Parathyroid adenoma (tissue), 2 donors: ENCODE results near the gene FGGY.
"Not testable (repeated sequence)": the region's sequence is repeated elsewhere in the genome, so short reads cannot be mapped to it uniquely, and the experiment has no call there.

ENCODE experiments used
- H2AFZ ChIP-seq: fragments of 300-600 bp; sonication (generic); one replicate; pipeline ENCODE4 v1.7.0; 2017; ENCODE audit warnings: antibody characterized with exemption, mild to moderate bottlenecking
- H3K27ac ChIP-seq: fragments of 300-600 bp; sonication (generic); one replicate; pipeline ENCODE4 v1.7.0; 2017
- H3K27me3 ChIP-seq: fragments of 300-600 bp; sonication (generic); one replicate; pipeline ENCODE4 v1.7.0; 2017; ENCODE audit warnings: low read length; ENCODE audit not compliant: control insufficient read depth, insufficient read depth
- H3K36me3 ChIP-seq: fragments of 300-600 bp; sonication (generic); one replicate; pipeline ENCODE4 v1.7.0; 2017; ENCODE audit warnings: low read length; ENCODE audit not compliant: control insufficient read depth, insufficient read depth
- H3K4me1 ChIP-seq: fragments of 300-600 bp; sonication (generic); one replicate; pipeline ENCODE4 v1.7.0; 2017; ENCODE audit warnings: control low read depth
- H3K4me2 ChIP-seq: fragments of 300-600 bp; sonication (generic); one replicate; pipeline ENCODE4 v1.7.0; 2017; ENCODE audit warnings: low read length
- H3K4me3 ChIP-seq: fragments of 300-600 bp; sonication (generic); one replicate; pipeline ENCODE4 v1.7.0; 2017; ENCODE audit warnings: low read depth, low read length
- H3K79me2 ChIP-seq: fragments of 300-600 bp; sonication (generic); one replicate; pipeline ENCODE4 v1.7.0; 2017; ENCODE audit warnings: control low read depth
- H3K9ac ChIP-seq: fragments of 300-600 bp; sonication (generic); one replicate; pipeline ENCODE4 v1.7.0; 2017; ENCODE audit warnings: mild to moderate bottlenecking
- H3K9me3 ChIP-seq: fragments of 300-600 bp; sonication (generic); one replicate; pipeline ENCODE4 v1.7.0; 2017; ENCODE audit warnings: low read length; ENCODE audit not compliant: control insufficient read depth
- TF ChIP-seq, protein P1 (sequence below): fragments of 300-600 bp; sonication (generic); IDR thresholded peaks from one replicate; pipeline ENCODE4 v1.7.0; 2017; ENCODE audit warnings: antibody characterized with exemption, mild to moderate bottlenecking
- donor health status: primary hyperparathyroidism.

Gene FGGY

DNA sequence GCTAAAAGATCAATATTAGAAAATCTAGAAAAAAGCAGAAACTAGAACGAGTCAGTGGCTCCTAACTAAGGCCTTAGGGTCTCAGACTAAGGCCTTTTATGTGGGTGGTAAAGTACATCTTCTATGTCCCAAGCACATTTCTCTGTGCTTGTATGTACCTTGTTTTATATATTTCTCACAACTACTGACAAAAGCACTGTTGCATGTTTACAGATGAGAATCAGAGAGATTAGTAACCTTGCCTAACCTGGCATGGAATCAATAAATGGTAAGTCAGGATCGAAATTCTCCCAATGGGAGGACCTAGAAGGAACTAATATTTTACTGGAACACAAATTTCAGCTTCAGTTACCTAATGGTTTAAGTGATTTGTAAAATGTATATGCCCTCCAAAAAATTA, 160.9 kb downstream of the FGGY start:
- no peak overlapping the region for H3K9ac ChIP-seq
- no peak overlapping the region for H3K27ac ChIP-seq
- no peak overlapping the region for H3K4me3 ChIP-seq
- no peaks in the 10 kb centered on the region for H3K36me3 ChIP-seq
- H3K27me3 ChIP-seq: no peaks in the 10 kb centered on the region
- no peak overlapping the region for H2AFZ ChIP-seq
- no peaks in the 10 kb centered on the region for H3K79me2 ChIP-seq
- no peaks in the 10 kb centered on the region for H3K9me3 ChIP-seq
- no peak overlapping the region for H3K4me2 ChIP-seq
- H3K4me1 ChIP-seq: no peaks in the 10 kb centered on the region
- TF ChIP-seq, protein P1, sequence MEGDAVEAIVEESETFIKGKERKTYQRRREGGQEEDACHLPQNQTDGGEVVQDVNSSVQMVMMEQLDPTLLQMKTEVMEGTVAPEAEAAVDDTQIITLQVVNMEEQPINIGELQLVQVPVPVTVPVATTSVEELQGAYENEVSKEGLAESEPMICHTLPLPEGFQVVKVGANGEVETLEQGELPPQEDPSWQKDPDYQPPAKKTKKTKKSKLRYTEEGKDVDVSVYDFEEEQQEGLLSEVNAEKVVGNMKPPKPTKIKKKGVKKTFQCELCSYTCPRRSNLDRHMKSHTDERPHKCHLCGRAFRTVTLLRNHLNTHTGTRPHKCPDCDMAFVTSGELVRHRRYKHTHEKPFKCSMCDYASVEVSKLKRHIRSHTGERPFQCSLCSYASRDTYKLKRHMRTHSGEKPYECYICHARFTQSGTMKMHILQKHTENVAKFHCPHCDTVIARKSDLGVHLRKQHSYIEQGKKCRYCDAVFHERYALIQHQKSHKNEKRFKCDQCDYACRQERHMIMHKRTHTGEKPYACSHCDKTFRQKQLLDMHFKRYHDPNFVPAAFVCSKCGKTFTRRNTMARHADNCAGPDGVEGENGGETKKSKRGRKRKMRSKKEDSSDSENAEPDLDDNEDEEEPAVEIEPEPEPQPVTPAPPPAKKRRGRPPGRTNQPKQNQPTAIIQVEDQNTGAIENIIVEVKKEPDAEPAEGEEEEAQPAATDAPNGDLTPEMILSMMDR: no peak

DNA sequence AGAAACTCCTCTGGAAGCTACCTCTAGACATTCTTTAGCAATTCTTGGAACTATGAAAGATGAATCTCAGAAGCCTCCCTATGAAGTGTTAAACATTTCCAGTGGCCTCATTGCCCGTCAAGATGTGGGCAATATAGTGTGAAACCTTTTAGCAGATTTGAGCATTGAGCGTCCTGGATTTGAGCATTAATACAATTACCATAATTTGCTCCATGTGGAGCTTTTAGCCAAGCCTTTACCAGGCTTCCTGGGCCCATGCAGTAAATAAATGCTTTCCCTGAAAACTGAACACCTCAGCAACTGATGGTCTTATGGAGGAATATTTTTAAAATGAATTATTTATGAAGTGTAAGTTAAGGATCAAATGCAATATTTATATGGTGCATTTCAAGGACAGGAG, 162.0 kb downstream of the FGGY start:
- Histone ChIP-seq H3K4me3 (no peak overlapping the region), H3K36me3 (no peaks in the 10 kb centered on the region), H3K4me2 (no peak overlapping the region), H3K79me2 (no peaks in the 10 kb centered on the region), H3K4me1 (no peaks in the 10 kb centered on the region), H3K9ac (no peak overlapping the region), H2AFZ (no peak overlapping the region), H3K27ac (no peak overlapping the region), H3K9me3 (no peaks in the 10 kb centered on the region), H3K27me3 (no peaks in the 10 kb centered on the region)
- TF ChIP-seq, protein P1: no peak

DNA sequence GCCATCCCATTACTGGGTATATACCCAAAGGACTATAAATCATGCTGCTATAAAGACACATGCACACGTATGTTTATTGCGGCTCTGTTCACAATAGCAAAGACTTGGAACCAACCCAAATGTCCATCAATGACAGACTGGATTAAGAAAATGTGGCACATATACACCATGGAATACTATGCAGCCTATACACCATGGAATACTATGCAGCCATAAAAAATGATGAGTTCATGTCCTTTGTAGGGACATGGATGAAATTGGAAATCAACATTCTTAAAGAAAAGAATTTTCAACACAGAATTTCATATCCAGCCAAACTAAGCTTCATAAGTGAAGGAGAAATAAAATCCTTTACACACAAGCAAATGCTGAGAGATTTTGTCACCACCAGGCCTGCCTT, 166.0 kb downstream of the FGGY start:
- H3K4me1 ChIP-seq, H3K9me3 ChIP-seq, H3K36me3 ChIP-seq, H3K27me3 ChIP-seq, H3K4me2 ChIP-seq, H3K79me2 ChIP-seq, H3K27ac ChIP-seq, H3K9ac ChIP-seq, H2AFZ ChIP-seq, H3K4me3 ChIP-seq: not testable (repeated sequence)

DNA sequence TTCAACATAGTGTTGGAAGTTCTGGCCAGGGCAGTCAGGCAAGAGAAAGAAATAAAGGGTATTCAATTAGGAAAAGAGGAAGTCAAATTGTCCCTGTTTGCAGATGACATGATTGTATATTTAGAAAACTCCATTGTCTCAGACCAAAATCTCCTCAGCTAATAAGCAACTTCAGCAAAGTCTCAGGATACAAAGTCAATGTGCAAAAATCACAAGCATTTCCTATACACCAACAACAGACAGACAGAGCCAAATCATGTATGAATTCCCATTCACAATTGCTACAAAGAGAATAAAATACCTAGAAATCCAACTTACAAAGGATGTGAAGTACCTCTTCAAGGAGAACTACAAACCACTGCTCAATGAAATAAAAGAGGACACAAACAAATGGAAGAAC, 168.6 kb downstream of the FGGY start:
- not testable (repeated sequence) for H3K27ac ChIP-seq, H3K27me3 ChIP-seq, H3K4me2 ChIP-seq, H2AFZ ChIP-seq, H3K9me3 ChIP-seq, H3K9ac ChIP-seq, H3K79me2 ChIP-seq, H3K4me1 ChIP-seq, H3K36me3 ChIP-seq, H3K4me3 ChIP-seq

DNA sequence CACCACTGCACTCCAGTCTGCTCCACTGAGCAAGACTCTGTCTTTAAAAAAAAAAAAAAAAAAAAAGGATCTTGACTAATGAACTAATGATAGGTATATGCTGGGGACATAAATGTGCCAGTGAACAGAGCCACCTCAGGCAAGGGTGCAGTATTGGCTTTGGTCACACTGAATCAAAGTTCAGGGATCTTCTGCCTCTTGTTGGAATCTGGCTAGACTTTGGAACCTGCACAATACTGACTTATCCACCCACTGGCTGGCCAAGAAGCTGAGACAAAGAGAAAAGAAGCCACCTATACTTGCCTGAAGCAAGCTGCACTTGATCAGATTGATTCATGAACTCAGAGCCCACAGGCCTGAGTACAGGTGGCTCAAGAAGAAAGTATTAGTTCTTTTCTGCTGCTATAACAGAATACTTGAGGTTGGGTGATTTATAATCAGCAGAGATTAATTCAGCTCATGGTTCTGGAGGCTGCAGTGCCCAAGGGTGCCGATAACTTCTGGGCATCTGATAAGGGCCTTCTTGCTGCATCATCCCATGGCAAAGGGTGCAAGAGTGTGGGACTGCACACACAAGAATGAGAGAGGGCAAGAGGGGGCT, 172.0 kb downstream of the FGGY start:
- H2AFZ ChIP-seq: no peak overlapping the region
- TF ChIP-seq, protein P1: no peak
- H3K4me1 ChIP-seq: no peaks in the 10 kb centered on the region
- H3K36me3 ChIP-seq: no peaks in the 10 kb centered on the region
- H3K4me3 ChIP-seq: no peak overlapping the region
- H3K4me2 ChIP-seq: no peak overlapping the region
- H3K27ac ChIP-seq: no peak overlapping the region
- H3K79me2 ChIP-seq: no peaks in the 10 kb centered on the region
- no peaks in the 10 kb centered on the region for H3K27me3 ChIP-seq
- no peaks in the 10 kb centered on the region for H3K9me3 ChIP-seq
- no peak overlapping the region for H3K9ac ChIP-seq

DNA sequence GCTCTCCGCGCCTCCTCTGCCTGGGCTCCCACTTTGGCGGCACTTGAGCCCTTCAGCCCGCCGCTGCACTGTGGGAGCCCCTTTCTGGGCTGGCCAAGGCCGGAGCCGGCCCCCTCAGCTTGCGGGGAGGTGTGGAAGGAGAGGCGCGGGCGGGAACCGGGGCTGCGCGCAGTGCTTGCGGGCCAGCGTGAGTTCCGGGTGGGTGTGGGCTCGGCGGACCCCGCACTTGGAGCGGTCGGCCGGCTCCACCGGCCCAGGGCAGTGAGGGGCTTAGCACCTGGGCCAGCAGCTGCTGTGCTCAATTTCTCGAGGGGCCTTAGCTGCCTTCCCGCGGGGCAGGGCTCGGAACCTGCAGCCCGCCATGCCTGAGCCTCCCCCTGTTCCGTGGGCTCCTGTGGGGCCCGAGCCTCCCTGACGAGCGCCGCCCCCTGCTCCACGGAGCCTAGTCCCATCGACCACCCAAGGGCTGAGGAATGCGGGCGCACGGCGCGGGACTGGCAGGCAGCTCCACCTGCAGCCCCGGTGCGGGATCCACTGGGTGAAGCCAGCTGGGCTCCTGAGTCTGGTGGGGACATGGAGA, 175.2 kb downstream of the FGGY start:
- H3K79me2 ChIP-seq, H3K9ac ChIP-seq, H3K27ac ChIP-seq, H3K9me3 ChIP-seq, H3K4me3 ChIP-seq, H3K27me3 ChIP-seq, H3K4me2 ChIP-seq, H3K36me3 ChIP-seq, H2AFZ ChIP-seq, H3K4me1 ChIP-seq: not testable (repeated sequence)
